Measurements from ENCODE around the gene PTRHD1.
"Not testable (repeated sequence)": the region's sequence is repeated elsewhere in the genome, so short reads cannot be mapped to it uniquely, and the experiment has no call there.

PTRHD1 gene

DNA sequence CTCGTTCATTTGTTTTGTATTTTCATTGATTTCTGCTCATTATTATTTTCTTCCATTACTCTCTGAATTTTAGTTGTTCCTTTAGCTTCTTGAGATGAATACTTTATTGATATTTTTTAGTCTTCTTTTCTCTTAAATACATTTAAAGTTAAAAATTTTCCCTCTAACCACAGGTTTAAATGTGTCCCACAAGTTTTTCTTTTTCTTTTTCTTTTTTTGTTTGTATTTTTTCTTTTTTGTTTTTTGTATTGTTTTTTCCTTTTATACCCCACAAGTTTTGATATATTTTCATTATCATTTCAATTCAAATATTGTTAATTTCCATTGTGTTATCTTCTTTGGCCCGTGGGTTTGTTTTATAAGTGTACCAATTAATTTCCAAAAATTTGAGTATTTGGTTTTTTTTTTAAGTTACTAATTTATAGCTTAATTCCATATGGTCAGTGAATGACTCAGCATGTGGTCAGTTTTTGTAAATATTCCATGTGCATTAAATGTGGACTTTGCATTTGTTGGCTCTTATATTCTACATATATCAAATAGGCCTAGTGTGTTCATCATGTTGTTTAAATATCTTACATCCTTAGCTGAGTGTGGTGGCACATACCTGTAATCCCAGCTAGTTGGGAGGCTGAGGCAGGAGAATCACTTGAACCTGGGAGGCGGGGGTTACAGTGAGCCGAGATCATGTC lies 16.3 kb upstream of the PTRHD1 start:
- DNase-seq (ENCODE audit: low read depth, low spot score), result no peak

DNA sequence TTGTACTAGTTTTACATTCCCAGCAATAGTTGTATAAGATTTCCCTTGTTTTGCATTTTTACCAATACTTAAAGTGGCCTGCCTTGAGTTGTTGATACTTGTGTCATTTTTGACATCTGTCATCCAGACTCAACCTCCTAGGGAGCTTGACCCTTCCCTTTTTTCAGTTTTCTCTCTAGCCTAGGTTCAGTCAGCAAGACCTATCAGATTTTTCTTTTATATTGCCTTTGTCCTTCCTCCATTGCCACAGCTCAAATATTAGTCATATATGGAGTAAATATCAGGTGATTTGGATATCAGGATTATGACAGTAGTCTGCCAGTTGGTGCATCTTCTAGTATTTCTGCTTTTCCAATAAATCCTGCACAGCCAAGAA lies 13.5 kb upstream of the PTRHD1 start:
- no peak for DNase-seq (ENCODE audit: low read depth, low spot score)

DNA sequence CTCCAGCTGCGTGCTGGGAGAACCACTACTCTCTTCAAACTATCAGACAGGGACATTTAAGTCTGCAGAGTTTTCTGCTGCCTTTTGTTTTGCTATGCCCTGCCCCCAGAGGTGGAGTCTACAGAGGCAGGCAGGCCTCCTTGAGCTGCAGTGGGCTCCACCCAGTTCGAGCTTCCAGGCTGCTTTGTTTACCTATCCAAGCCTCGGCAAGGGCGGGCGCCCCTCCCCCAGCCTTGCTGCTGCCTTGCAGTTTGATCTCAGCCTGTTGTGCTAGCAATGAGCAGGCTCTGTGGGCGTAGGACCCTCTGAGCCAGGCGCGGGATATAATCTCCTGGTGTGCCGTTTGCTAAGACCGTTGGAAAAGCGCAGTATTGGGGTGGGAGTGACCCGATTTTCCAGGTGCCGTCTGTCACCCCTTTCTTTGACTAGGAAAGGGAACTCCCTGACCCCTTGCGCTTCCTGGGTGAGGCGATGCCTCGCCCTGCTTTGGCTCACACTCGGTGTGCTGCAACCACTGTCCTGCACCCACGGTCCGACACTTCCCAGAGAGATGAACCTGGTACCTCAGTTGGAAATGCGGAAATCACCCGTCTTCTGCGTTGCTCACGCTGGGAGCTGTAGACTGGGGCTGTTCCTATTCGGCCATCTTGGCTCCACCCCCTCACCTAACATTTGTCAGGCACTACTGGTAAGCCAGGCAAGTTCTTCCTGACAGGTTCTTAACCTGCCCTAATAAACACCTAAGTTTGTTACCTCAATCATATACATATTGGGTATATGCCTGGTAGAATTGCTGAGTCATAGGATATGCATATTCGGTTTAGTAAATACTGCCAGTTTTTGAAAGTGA lies 12.8 kb upstream of the PTRHD1 start:
- not testable (repeated sequence) for DNase-seq (ENCODE audit: low read depth, low spot score)

DNA sequence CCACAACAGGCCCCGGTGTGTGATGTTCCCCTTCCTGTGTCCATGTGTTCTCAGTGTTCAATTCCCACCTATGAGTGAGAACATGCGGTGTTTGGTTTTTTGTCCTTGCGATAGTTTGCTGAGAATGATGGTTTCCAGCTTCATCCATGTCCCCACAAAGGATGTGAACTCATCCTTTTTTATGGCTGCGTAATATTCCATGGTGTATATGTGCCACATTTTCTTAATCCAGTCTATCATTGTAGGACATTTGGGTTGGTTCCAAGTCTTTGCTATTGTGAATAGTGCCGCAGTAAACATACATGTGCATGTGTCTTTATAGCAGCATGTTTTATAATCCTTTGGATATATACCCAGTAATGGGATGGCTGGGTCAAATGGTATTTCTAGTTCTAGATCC lies 7.3 kb upstream of the PTRHD1 start:
- not testable (repeated sequence) for DNase-seq (ENCODE audit: low read depth, low spot score)

DNA sequence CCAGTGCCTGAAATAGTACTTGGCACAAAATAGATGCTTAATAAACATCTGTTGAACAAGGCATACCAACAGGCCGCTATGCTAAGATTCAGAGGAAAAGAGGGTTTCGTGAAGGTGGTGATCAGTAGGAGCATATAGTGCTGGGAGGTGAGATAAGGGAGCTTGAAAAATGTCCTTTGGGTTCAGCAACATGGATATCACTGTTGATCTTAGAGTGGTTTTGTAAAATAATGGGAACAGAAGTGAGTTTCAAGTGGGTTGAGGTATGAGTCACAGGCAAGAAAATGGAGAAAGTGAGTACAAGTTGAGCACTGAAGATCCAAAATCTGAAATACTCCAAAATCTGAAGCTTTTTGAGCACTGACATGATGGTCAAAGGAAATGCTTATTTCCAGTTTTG lies 4.5 kb upstream of the PTRHD1 start:
- DNase-seq (ENCODE audit: low read depth, low spot score), result no peak

DNA sequence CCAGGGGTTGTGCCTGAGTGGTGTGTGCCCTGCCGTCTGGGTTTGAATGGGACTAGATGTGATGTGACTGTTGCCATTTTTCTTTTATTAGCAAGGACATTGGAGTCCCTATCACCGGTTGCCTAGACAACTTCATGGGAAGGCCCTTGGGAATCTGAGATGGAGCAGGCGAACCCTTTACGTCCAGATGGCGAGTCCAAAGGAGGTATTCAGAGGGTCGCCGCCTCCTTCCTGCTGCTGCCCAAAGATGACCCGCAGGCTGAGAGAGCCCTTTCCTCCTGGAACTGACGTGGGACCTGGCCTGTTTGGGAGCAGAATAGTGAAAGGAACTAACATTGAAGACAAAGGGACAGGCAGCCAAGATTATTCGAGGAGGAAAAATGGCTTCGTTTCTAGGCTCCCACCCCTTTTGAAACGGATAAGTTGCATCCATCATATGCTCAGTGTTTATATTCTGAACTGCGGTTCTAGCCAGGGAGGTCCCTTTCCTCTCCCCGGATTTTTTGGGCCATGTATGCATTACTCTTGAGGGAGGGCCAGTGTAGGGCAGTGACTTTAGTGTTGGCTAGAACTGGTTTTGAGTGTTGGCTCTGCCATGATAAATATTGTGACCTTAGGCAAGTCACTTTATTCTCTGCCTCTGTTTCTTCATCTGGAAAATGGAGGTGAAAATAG lies 707 bp upstream of the PTRHD1 start:
- no peak for DNase-seq (ENCODE audit: low read depth, low spot score)

DNA sequence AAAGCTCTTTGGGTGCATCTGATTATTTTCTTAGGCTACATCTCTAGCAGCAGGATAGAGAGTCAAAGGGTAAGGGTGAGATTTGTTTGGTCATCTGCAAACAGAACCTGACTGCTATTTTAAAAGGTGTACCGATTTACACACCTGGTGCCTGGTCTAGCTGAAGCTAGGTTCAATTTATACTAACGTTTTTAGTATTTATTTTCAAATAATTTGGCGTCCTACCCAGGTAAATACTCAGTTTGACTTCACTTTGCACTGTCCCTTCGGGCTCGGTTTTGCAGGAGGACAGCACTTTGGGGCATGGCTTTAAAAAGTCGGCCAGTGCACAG lies 683 bp downstream of the PTRHD1 start:
- DNase-seq (ENCODE audit: low read depth, low spot score), result no peak

DNA sequence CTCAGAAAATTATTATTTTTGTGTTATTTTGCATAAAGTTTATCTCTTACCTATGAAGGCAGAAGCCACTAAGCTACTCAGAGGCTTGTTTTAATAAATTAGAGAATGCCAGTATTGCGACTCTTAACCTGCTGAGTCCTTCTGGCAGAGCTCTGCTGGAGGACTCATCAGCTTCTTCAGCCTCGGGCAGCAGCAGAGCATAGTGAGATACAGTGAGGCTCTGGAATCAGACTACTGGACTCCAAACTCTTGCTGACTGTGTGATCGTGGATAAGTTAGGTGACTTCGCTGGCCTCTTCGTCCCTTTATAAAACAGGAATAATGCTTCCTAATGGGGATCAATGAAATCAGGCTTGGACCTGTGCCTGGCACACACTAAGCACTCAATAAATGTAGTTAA lies 1.7 kb downstream of the PTRHD1 start:
- no peak for DNase-seq (ENCODE audit: low read depth, low spot score)

DNA sequence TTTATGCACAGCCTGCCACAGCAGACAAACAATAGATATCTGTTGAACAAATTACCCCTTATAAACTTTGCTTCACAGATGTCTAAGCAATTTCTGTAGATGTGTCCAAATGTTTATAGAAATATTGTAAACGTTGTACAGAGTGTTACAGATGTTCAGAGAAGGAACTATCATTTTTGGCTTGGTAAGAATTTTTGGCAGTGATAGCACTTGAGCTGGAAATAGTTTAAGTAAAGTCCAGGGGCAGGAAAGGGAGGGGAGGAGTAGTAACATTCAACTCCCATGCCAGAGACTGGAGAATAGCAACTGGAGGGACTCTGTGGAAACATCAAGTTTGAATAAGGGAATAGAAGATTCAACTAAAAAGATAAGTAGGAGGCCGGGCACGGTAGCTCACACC lies 4.4 kb downstream of the PTRHD1 start:
- DNase-seq (ENCODE audit: low read depth, low spot score), result no peak

DNA sequence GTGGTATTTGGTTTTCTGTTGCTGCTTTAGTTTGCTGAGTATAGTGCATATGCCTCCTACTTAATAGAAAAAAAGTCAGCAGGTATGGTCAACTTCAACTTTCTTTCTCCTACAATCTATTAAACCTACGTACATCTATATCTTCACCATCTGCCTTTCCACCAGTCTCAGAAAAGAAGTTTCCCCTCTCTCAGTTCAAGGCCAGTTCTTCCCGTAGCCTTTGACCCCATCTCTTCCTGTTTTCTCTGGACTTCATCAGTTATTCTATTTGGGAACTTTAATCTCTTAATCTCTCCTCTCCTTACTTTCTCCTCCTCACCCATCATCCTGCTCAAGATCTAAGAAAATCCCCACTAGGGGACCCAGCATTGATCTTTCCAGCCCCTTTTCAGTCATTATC lies 5.7 kb downstream of the PTRHD1 start:
- DNase-seq (ENCODE audit: low read depth, low spot score), result no peak

DNA sequence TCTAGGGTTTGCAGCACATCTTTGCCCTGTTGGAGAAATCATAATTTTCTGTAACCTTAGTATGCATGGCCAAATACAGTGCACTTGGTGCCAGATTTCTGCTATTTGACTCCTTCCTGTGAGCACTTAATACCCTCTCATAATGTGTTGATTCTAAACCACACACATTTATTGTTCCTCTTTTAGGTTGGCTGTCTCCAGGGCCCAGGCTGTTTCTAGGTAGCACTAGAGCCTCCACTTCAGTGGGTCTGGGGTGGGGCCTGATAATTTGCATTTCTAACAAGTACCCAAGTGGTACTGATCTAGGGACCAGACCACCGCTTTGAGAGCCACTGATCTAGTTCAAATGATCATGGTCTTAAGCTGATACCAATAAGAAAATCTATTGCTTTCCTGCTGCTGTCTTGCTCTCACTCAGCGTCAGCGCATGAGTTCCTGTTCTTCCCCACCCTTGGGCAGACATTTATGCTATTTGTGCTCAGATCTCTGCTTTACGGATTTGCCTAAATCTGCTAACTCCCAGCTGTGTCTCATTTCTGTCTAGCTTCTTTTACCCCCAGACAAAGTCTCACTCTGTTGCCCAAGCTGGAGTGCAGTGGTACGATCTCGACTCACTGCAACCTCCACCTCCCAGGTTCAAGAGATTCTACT lies 7.4 kb downstream of the PTRHD1 start:
- no peak for DNase-seq (ENCODE audit: low read depth, low spot score)

DNA sequence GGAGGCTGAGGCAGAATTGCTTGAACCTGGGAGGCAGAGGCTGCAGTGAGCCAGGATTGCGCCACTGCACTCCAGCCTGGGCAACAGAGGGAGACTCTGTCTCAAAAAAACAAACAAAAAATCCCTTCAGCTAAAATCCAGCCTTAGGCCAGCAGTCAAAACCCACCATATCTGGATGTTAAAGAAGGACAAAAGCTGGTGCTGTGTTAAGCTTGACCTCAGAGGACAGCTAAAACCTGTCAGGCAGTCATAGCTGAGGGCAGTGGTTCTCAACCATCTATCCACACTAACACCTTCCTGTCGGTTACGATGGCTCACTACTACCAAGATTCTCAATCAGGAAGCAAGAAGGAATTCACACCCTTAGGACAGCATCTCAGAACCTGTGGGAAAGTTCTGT lies 9.6 kb downstream of the PTRHD1 start:
- no peak for DNase-seq (ENCODE audit: low read depth, low spot score)

DNA sequence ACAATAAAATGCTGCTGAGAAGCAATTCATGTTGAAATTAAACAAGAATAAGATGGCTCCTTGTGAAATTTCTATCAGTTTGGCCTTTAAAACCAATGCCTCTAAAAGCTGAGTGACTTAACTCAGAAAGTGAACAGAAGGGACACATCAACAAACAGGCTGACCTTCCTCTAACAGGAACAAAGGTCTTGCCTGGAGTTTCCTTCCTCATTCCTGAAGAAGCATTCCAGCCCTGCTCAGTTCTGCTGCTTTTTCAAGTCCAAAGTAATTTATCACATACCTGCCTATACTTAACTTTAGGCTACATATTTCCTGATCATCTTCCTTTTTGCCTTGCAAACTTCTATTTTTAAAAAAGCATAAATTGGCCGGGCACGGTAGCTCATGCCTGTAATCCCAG lies 14.1 kb downstream of the PTRHD1 start:
- no peak for DNase-seq (ENCODE audit: low read depth, low spot score)

DNA sequence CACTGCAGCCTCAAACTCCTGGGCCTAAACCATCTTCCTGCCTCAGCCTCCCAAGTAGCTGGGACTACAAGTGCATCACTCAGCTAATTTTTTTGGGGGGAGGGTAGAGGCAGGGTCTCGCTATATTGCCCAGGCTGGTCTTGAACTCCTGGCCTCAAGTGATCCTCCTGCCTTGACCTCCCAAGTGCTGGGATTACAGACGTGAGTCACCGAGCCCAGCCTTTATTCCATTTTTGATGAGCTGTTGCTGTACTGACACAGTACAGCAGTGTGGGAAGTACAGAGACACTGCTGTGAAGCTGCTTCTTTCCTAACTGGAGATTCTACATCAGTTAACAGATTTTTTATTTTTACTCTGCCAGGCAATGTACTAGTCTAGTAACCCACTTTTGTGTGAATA lies 18.8 kb downstream of the PTRHD1 start:
- DNase-seq (ENCODE audit: low read depth, low spot score), result no peak

DNA sequence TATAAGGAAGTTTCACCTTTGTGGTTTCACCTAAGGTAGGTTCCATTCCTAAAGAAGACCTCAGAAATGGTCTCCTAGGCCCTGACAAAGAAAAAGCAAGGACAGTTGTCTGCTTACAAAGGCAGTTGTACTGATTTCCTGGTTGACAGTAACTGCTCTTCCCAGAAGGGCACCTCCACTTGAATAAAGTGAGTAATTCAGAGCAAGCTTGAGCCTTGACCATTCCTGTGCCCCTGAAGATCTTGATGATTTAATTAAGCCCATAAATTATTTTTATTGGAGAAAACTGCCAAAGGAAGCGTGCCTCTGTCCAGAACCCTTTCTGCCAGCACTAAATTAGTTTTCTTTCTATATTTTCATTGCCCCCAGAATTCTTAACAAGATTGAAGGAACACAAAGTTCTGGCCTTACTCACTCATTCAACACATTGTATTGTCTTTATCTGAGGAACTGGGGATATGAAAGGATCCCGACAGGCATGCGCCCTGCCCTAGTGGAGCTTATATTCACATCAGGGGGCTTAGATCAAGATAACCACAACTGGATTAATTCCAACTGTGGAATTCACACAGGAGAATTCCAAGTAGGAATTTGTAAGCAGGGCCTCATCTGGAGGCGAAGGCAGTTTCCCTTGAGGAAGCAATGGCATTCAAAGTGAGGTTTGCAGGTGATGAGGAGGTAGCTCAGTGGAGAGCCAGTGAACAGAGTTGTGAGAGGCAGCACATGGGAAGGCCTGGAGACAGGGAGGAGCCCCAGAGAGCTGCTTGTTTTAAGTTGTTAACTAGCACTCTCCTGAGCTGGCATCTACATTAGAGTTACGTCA lies 21.2 kb downstream of the PTRHD1 start:
- DNase-seq (ENCODE audit: low read depth, low spot score), result no peak

DNA sequence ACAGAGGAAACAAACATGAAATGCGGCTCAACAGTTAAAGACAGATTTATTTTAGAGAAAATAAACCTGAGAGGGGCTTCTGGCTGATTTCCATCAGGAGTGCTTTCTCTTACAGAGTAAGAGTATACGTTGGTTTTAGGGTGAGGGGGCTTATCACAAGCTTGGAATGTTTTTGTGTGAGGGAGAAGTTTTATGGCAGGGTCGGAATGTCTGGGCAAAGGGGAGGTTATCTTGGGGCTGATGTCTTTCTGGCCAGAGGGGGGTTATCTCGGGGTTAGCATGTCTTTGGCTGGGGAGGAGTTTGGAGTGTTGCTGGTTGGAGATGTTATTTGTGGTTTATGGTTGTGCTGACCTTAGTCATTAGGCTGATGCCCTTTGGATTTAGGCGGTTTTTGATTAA lies 22.1 kb downstream of the PTRHD1 start:
- DNase-seq (ENCODE audit: low read depth, low spot score), result no peak

DNA sequence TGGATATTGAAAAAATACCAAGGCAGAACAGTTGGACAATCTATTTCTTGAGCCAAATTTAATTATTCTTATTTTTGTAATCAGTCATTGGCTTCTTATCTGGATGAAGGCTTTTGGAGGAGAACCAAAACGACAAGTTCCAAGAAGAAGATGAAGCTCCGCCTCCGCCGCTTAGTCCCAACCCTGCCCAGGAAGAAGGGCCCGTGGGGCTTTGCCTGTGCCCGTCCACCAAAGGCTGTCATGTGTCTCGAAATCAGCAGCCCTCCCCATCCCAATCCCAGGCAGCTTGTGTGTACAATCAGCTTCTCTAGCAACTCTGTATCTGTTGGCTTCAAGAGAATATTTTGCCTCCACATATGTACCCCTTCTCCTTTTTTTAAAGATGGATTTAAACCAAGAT lies 24.6 kb downstream of the PTRHD1 start:
- DNase-seq (ENCODE audit: low read depth, low spot score), result no peak

DNA sequence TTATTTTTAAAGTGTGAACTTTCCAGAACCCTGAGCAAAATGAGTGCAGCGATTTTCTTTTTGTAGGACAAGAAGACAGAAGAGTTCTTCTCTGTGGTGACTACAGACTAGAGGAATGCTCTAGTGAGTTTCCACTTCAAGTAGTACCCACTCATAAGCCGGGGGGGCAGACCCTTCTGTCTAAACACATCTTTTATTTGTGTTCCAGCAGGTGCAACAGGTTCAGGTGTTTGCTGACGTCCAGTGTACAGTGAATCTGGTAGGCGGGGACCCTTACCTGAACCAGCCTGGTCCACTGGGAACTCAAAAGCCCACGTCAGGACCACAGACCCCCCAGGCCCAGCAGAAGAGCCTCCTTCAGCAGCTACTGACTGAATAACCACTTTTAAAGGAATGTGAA lies 25.2 kb downstream of the PTRHD1 start:
- DNase-seq (ENCODE audit: low read depth, low spot score), result no peak

DNA sequence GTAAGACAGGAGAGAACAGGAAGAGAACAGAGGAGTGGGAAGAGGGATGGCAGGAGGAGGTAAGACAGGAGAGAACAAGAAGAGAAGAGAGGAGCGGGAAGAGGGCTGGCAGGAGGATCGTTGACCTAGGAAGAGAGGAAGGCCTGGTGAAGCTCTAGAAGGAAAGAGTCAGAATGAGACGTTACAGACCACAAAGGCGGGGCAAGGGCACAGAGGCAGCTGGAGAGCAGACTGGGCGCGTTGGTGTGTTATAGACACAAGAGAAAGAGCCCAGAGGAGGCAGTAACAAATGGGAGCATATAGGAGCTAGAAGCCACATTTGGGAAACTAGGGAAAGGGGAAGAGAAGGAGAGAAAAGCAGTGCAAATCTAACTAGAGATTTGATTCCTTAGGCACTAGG lies 26.6 kb downstream of the PTRHD1 start:
- DNase-seq (ENCODE audit: low read depth, low spot score), result no peak

DNA sequence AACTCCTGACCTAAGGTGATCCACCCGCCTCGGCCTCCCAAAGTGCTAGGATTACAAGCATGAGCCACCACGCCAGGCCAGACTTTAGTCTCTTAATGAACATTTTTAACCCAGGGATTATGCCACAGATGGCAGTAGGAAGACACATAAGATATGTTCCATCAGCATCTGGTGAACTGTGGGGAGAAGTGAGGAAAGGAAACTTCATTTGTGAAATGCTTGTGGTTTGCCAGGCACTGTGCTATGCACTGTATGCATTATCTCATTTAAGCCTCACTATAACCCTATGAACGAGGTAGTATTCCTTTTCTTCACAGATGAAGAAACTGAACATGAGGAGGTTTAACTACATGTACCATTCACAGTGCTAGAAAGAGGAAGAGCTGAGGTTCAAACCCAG lies 29.3 kb downstream of the PTRHD1 start:
- DNase-seq (ENCODE audit: low read depth, low spot score), result no peak

DNA sequence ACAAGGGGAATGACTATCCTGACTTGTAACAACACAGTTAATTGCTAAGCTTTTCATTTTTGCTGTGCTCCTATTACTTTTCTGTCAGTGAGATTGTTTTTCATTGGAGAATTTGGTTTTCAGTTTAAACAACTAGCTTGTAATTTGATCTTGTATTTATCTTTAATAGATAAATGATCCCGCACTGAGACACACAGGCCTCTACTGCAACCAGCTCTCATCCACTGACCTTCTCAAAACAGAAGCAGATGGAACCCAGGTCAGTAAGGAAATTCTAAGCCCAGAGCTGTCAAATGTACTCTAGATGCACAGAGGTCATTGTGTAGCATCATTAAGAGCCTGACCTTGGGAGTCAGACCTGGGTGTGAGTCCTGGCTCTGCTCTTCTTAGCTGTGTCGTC lies 30.7 kb downstream of the PTRHD1 start:
- DNase-seq (ENCODE audit: low read depth, low spot score), result no peak

DNA sequence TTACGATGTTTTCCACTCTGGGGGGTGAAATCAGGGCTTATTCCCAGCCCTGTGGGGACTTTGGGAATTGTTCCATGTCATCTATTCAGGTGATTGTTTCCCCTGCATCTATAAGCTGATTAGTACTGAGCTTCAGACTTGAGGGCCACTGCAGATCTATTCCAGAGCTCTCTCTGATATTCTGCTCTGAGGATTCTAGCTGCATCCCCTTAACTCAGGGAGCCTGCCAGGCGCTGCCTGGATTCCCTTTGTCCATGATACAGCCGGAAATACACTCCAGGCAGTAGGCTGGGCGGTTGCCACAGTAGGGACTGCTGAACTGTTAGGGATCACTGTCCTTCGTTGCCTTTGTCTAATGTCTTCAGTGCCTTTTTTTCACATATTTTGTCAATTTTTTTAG lies 31.3 kb downstream of the PTRHD1 start:
- no peak for DNase-seq (ENCODE audit: low read depth, low spot score)

All from brain pericyte (primary cell).